Dermis blood vessel endothelial cell (primary cell): ENCODE data around the gene LYPLA2. TPM values are rescaled to one million over a fixed set of nuclear protein-coding genes. Genes with fewer than 3 reads are reported as not detected.

Experiments
- DNase-seq: peaks from one replicate; pipeline ENCODE4 v3.0.0; 2010
- total RNA-seq: library from RNA; depleted of rRNA; stranded (reverse); fragments of >200 nt; gene quantifications from 2 replicates; pipeline ENCODE4 v1.2.3, GENCODE V29; 2014

LYPLA2 gene
- total RNA-seq, 1 donor from 2014 or later = 108 TPM

DNA sequence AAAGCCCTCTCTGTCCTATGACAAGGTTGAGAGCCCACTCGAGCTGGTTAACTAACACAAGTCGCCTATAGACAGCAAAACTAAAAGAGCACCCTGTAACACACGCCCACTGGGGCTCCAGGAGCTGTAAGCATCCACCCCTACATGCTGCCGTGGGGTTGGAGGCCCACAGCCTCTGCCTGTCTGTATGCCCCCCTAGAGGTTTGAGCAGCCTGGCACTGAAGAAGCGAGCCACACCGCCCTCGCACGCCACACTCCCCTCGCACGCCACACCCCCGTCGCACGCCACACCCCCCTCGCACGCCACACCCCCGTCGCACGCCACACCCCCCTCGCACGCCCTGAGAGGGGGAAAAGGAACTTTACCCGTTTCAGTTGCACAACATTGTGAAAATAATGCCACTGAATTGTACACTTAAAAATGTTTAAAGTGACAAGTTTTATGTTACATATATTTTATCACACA, 47.5 kb downstream of the LYPLA2 start:
- peak; percentile 57 for DNase-seq

DNA sequence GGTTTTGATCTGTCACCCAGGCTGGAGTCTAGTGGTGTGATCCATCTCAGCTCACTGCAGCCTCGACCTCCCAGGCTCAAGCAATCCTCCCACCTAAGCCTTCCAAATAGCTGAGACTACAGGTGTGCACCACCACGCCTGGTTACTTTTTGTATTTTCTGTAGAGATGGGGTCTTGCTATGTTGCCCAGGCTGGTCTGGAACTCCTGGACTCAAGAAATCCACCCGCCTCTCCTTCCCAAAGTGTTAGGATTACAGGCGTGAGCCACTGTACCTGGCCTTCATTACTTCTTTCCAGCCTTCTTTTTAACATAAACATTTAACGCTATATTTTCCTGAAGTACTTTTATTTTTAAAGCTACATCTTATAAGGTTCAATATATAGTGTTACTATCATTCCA, 52.7 kb downstream of the LYPLA2 start:
- DNase-seq = no peak

Other genes with a start within 250 kb of the LYPLA2 start
- 407 and 906 TPM in 2 replicates for gene ID3, start 231.6 kb upstream of the LYPLA2 start, total RNA-seq
- gene RPL11, start 99.3 kb upstream of the LYPLA2 start, total RNA-seq = 871 and 1,099 TPM in 2 replicates
- 26.2 and 29.6 TPM in 2 replicates for gene ELOA, start 47.7 kb upstream of the LYPLA2 start, total RNA-seq
- 41.2 and 43.8 TPM in 2 replicates for gene PITHD1, start 12.7 kb upstream of the LYPLA2 start, total RNA-seq
- gene GALE, start 9.6 kb downstream of the LYPLA2 start, total RNA-seq = 34.7 and 42.2 TPM in 2 replicates
- 52.5 and 59.9 TPM in 2 replicates for gene HMGCL, start 34.3 kb downstream of the LYPLA2 start, total RNA-seq
- 10.7 and 20.6 TPM in 2 replicates for gene FUCA1, start 77.1 kb downstream of the LYPLA2 start, total RNA-seq
- gene CNR2, start 122.2 kb downstream of the LYPLA2 start, total RNA-seq = not detected in 2 replicates
- 157 and 190 TPM in 2 replicates for gene PNRC2, start 168.7 kb downstream of the LYPLA2 start, total RNA-seq
- 108 and 109 TPM in 2 replicates for gene SRSF10, start 189.2 kb downstream of the LYPLA2 start, total RNA-seq